H9 (cell line): ENCODE results near the gene GIT1. TPM values are rescaled to one million over a fixed set of nuclear protein-coding genes. Genes with fewer than 3 reads are reported as not detected.

Source experiments
- DNase-seq: peaks from one replicate; pipeline ENCODE4 v3.0.0-alpha.2; 2017
- H2AFZ ChIP-seq: one replicate; pipeline ENCODE4 v1.6.1; 2013; ENCODE audit warnings: mild to moderate bottlenecking, low read length, control low read depth, moderate library complexity
- H2AK5ac ChIP-seq: 2 replicates; pipeline ENCODE4 v1.6.1; 2013; ENCODE audit warnings: low read length, control low read depth, mixed read lengths; ENCODE audit not compliant: insufficient read length
- H2BK120ac ChIP-seq: one replicate; pipeline ENCODE4 v1.6.1; 2013; ENCODE audit warnings: low read depth, mild to moderate bottlenecking, low read length, control low read depth, inconsistent platforms; ENCODE audit not compliant: poor library complexity, severe bottlenecking
- H2BK12ac ChIP-seq: 2 replicates; pipeline ENCODE4 v1.6.1; 2013; ENCODE audit warnings: low read length, control low read depth, mixed read lengths, low read depth; ENCODE audit not compliant: insufficient read length
- H2BK15ac ChIP-seq: 2 replicates; pipeline ENCODE4 v1.6.1; 2013; ENCODE audit warnings: low read depth, low read length, control low read depth
- H2BK20ac ChIP-seq: one replicate; pipeline ENCODE4 v1.6.1; 2013; ENCODE audit warnings: low read depth, mild to moderate bottlenecking, low read length, control low read depth, inconsistent platforms; ENCODE audit not compliant: poor library complexity, severe bottlenecking
- H2BK5ac ChIP-seq: 2 replicates; pipeline ENCODE4 v1.6.1; 2013; ENCODE audit warnings: low read length, control low read depth, mixed read lengths; ENCODE audit not compliant: insufficient read length
- H3K14ac ChIP-seq: 2 replicates; pipeline ENCODE4 v1.6.1; 2013; ENCODE audit warnings: low read length, control low read depth; ENCODE audit not compliant: insufficient read depth
- H3K18ac ChIP-seq: 2 replicates; pipeline ENCODE4 v1.6.1; 2013; ENCODE audit warnings: low read depth, mild to moderate bottlenecking, mixed read lengths, low read length, control low read depth; ENCODE audit not compliant: insufficient read length
- H3K23ac ChIP-seq: 2 replicates; pipeline ENCODE4 v1.6.1; 2013; ENCODE audit warnings: low read length, control low read depth, mixed read lengths, low read depth; ENCODE audit not compliant: insufficient read length
- H3K23me2 ChIP-seq: 2 replicates; pipeline ENCODE4 v1.6.1; 2013; ENCODE audit warnings: low read depth, mild to moderate bottlenecking, mixed read lengths, low read length, control low read depth; ENCODE audit not compliant: insufficient read length, poor library complexity, severe bottlenecking
- H3K27ac ChIP-seq: 2 replicates; pipeline ENCODE4 v1.5.1; 2013; ENCODE audit warnings: low read length, control low read depth, mixed read lengths, low read depth; ENCODE audit not compliant: insufficient read length
- H3K27me3 ChIP-seq: 2 replicates; pipeline ENCODE4 v1.6.1; 2013; ENCODE audit warnings: low read length, control low read depth, inconsistent platforms; ENCODE audit not compliant: insufficient read depth
- H3K4ac ChIP-seq: 2 replicates; pipeline ENCODE4 v1.6.1; 2013; ENCODE audit warnings: low read depth, mild to moderate bottlenecking, control low read depth, inconsistent platforms, low read length, moderate library complexity
- H3K4me1 ChIP-seq: 2 replicates; pipeline ENCODE4 v1.6.1; 2013; ENCODE audit warnings: low read length, control low read depth, inconsistent platforms; ENCODE audit not compliant: insufficient read depth
- H3K4me2 ChIP-seq: 2 replicates; pipeline ENCODE4 v1.6.1; 2013; ENCODE audit warnings: low read length, control low read depth, mixed read lengths; ENCODE audit not compliant: insufficient read length, insufficient read depth
- H3K56ac ChIP-seq: 2 replicates; pipeline ENCODE4 v1.6.1; 2013; ENCODE audit warnings: low read depth, mild to moderate bottlenecking, mixed read lengths, low read length, control low read depth; ENCODE audit not compliant: insufficient read length
- H3K79me1 ChIP-seq: 2 replicates; pipeline ENCODE4 v1.6.1; 2013; ENCODE audit warnings: low read depth, mild to moderate bottlenecking, moderate library complexity, low read length, control low read depth, inconsistent platforms; ENCODE audit not compliant: insufficient read depth, poor library complexity, severe bottlenecking
- H3K79me2 ChIP-seq: 2 replicates; pipeline ENCODE4 v1.6.1; 2013; ENCODE audit warnings: low read length, control low read depth, inconsistent platforms; ENCODE audit not compliant: insufficient read depth
- H3K9ac ChIP-seq: 2 replicates; pipeline ENCODE4 v1.6.1; 2013; ENCODE audit warnings: low read length, control low read depth, mixed read lengths; ENCODE audit not compliant: insufficient read length; ENCODE audit errors: extremely low read depth
- H3K9me3 ChIP-seq: one replicate; pipeline ENCODE4 v1.6.1; 2013; ENCODE audit warnings: low read depth, low read length, inconsistent platforms; ENCODE audit not compliant: control insufficient read depth
- H3T11ph ChIP-seq: one replicate; pipeline ENCODE4 v1.6.1; 2013; ENCODE audit warnings: mild to moderate bottlenecking, low read length, control low read depth, inconsistent platforms
- H4K20me1 ChIP-seq: one replicate; pipeline ENCODE4 v1.6.1; 2013; ENCODE audit not compliant: control insufficient read depth, insufficient read length, insufficient read depth
- H4K5ac ChIP-seq: 2 replicates; pipeline ENCODE4 v1.6.1; 2013; ENCODE audit warnings: low read depth, mild to moderate bottlenecking, mixed read lengths, low read length, control low read depth; ENCODE audit not compliant: insufficient read length
- H4K8ac ChIP-seq: replicated peaks from 2 replicates; pipeline ENCODE4 v1.6.1; 2013; ENCODE audit warnings: low read length, control low read depth, mixed read lengths, low read depth; ENCODE audit not compliant: insufficient read length
- H4K91ac ChIP-seq: 2 replicates; pipeline ENCODE4 v1.6.1; 2013; ENCODE audit warnings: low read depth, mild to moderate bottlenecking, moderate library complexity, mixed read lengths, low read length, control low read depth; ENCODE audit not compliant: insufficient read length
- H3K27ac Mint-ChIP-seq, 3 experiments: 2 replicates in 2 of 3; 3 replicates in 1 of 3; pipeline ENCODE4 v1.8.0; 2020 to 2021; ENCODE audit warnings: mixed read lengths in 3 of 3, mild to moderate bottlenecking in 1 of 3, moderate library complexity in 1 of 3
- H3K27me3 Mint-ChIP-seq: 2 replicates; pipeline ENCODE4 v1.8.0; 2021; ENCODE audit warnings: low read depth, mild to moderate bottlenecking, moderate library complexity, mixed read lengths
- H3K36me3 Mint-ChIP-seq, 3 experiments: 2 replicates in 2 of 3; 3 replicates in 1 of 3; pipeline ENCODE4 v1.8.0; 2020 to 2021; ENCODE audit warnings: low read depth in 3 of 3, mixed read lengths in 3 of 3; ENCODE audit not compliant: insufficient read depth in 1 of 3
- H3K4me1 Mint-ChIP-seq, 2 experiments: 2 replicates each; pipeline ENCODE4 v1.8.0; 2020; ENCODE audit warnings: mixed read lengths in 2 of 2
- H3K4me3 Mint-ChIP-seq, 2 experiments: 2 replicates in 1 of 2; 3 replicates in 1 of 2; pipeline ENCODE4 v1.8.0; 2020 to 2021; ENCODE audit warnings: mild to moderate bottlenecking in 2 of 2, mixed read lengths in 2 of 2, moderate library complexity in 1 of 2
- H3K9me3 Mint-ChIP-seq, 2 experiments: 2 replicates in 1 of 2; 3 replicates in 1 of 2; pipeline ENCODE4 v1.8.0; 2020; ENCODE audit warnings: mild to moderate bottlenecking in 2 of 2, mixed read lengths in 2 of 2, moderate library complexity in 1 of 2
- WGBS: extraction: QIAGEN DNeasy Blood & Tissue Kit; methylation state at CpG from one replicate; pipeline ENCODE4 v1.1.7; 2013; ENCODE audit warnings: missing lambda C conversion rate, low lambda C conversion rate, mixed read lengths; ENCODE audit not compliant: insufficient read length; ENCODE audit errors: extremely low coverage; 5-methylcytosine and 5-hydroxymethylcytosine counted together
- total RNA-seq: library from RNA; stranded (reverse); gene quantifications from 2 replicates; pipeline ENCODE4 v1.2.1, GENCODE V29; 2021
- TF ChIP-seq, protein P1 (sequence below): fragments of 200-600 bp; sonication (generic); conservative IDR thresholded peaks from 3 replicates; pipeline ENCODE4 v1.8.0; 2021; ENCODE audit warnings: antibody characterized with exemption, mild to moderate bottlenecking

GIT1 gene
- total RNA-seq, 1 experiment from 2014 or later, result 47.4 TPM

DNA sequence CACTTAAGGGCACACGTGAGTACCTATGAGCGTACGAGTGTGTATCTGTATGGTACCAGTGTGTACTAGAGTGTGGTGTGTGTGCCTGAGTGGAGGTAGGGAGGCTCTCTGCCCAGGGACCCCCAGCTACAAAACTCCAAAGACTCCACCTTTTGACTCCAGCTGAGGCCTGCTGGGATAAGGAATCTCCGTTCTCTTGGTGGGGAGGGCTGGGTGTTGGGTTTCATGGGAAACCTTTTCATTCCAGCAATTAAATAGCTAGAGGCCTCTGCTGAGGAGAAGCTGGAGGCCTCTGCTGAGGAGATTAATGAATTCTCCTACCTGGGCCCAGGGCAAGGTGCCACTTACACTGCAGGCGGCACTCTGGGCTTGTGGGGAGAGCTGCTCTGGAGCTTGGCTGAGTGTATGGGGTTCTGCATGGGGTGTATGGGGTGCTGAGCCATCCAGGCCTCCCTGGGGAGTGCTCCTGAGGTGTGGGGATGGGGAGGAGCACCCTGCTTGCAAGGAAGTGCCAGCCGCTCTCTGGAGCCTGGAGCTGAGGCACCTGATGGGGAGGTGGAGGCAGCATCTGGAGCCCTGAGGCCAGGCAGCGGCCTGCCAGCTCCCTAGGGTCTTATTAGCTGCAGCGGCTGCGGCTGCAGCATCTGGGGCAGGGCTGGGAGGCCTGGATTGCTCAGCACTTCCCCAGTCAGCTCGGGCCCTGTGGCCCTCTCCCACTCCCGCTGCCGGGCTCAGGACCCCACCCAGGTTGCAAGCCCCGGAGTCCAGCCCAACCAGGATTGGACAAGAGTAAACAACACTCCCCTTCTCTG, 8.1 kb upstream of the GIT1 start:
- no peak overlapping the region for H4K5ac ChIP-seq
- H2BK12ac ChIP-seq, result no peak overlapping the region
- no peaks in the 10 kb centered on the region for H3K27me3 ChIP-seq
- no peaks in the 10 kb centered on the region for H3K9me3 ChIP-seq
- no peaks in the 10 kb centered on the region for H3K79me1 ChIP-seq
- WGBS, result no CpG with 5 or more reads among the region's 13 CpGs
- H4K91ac ChIP-seq, result no peak overlapping the region
- no peak overlapping the region for H3K23ac ChIP-seq
- peaks cover 12% of the 10 kb centered on the region for H3K23me2 ChIP-seq
- no peak overlapping the region for H3K4ac ChIP-seq
- DNase-seq, result no peak
- peaks cover 4% of the 10 kb centered on the region; the same call in 1 of the 2 replicates for H3K4me1 ChIP-seq
- no peak overlapping the region for H3K56ac ChIP-seq
- H3K18ac ChIP-seq, result peak overlapping the region; percentile 23
- Mint-ChIP-seq H3K27ac (peak overlapping the region; percentile 33 to 68 (median 53); a peak in 5 of 7 replicates), H3K9me3 (peaks cover 0 to 3% of the 10 kb centered on the region in 2 experiments; a peak in 1 of 5 replicates), H3K4me1 (peaks cover 25 to 58% of the 10 kb centered on the region in 2 experiments), H3K4me3 (peak overlapping the region; percentile 7 to 66; a peak in 3 of 5 replicates), H3K36me3 (peaks cover 0 to 2% (median 0%) of the 10 kb centered on the region in 3 experiments; a peak in 1 of 7 replicates), H3K27me3 (peaks cover 2% of the 10 kb centered on the region)
- H2AK5ac ChIP-seq, result no peak overlapping the region
- H3K9ac ChIP-seq, result no peak overlapping the region
- H4K8ac ChIP-seq, result no peak overlapping the region
- no peak overlapping the region for H3K14ac ChIP-seq
- no peak overlapping the region for H2BK20ac ChIP-seq
- no peak overlapping the region for H2BK15ac ChIP-seq
- no peak overlapping the region for H3K27ac ChIP-seq
- H2BK120ac ChIP-seq, result no peak overlapping the region
- H2AFZ ChIP-seq, result no peak overlapping the region
- H2BK5ac ChIP-seq, result no peak overlapping the region
- H3K4me2 ChIP-seq, result peak overlapping the region; percentile 7
- TF ChIP-seq, protein P1, sequence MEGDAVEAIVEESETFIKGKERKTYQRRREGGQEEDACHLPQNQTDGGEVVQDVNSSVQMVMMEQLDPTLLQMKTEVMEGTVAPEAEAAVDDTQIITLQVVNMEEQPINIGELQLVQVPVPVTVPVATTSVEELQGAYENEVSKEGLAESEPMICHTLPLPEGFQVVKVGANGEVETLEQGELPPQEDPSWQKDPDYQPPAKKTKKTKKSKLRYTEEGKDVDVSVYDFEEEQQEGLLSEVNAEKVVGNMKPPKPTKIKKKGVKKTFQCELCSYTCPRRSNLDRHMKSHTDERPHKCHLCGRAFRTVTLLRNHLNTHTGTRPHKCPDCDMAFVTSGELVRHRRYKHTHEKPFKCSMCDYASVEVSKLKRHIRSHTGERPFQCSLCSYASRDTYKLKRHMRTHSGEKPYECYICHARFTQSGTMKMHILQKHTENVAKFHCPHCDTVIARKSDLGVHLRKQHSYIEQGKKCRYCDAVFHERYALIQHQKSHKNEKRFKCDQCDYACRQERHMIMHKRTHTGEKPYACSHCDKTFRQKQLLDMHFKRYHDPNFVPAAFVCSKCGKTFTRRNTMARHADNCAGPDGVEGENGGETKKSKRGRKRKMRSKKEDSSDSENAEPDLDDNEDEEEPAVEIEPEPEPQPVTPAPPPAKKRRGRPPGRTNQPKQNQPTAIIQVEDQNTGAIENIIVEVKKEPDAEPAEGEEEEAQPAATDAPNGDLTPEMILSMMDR, result no peak
- no peaks in the 10 kb centered on the region; the same call in 1 of the 2 replicates for H3K79me2 ChIP-seq
- no peaks in the 10 kb centered on the region for H4K20me1 ChIP-seq
- H3T11ph ChIP-seq, result no peak overlapping the region
